Nephron progenitor cell (in vitro differentiated cells): Measurements from ENCODE around the gene SLC6A19.

Source experiments
- DNase-seq: peaks from one replicate; pipeline ENCODE4 v3.0.0; 2021
- H3K27ac Mint-ChIP-seq: 2 replicates; pipeline ENCODE4 v1.8.0; 2021; ENCODE audit warnings: mild to moderate bottlenecking, moderate library complexity, mixed read lengths
- H3K27me3 Mint-ChIP-seq: 2 replicates; pipeline ENCODE4 v1.8.0; 2021; ENCODE audit warnings: mild to moderate bottlenecking, low read depth, mixed read lengths; ENCODE audit not compliant: poor library complexity
- H3K36me3 Mint-ChIP-seq: 2 replicates; pipeline ENCODE4 v1.8.0; 2021; ENCODE audit warnings: low read depth, mixed read lengths
- H3K4me1 Mint-ChIP-seq: 2 replicates; pipeline ENCODE4 v1.8.0; 2021; ENCODE audit warnings: mixed read lengths
- H3K4me3 Mint-ChIP-seq: 2 replicates; pipeline ENCODE4 v1.8.0; 2021; ENCODE audit warnings: mild to moderate bottlenecking, moderate library complexity, mixed read lengths
- H3K9me3 Mint-ChIP-seq: 2 replicates; pipeline ENCODE4 v1.8.0; 2021; ENCODE audit warnings: mild to moderate bottlenecking, moderate library complexity, mixed read lengths
- CTCF ChIP-seq: fragments of 200-600 bp; sonication (generic); IDR thresholded peaks from 2 replicates; pipeline ENCODE4 v1.5.0; 2021; ENCODE audit warnings: antibody characterized with exemption

SLC6A19 gene

GRCh38 chr5:1213508-1214162 lies 12.2 kb downstream of the SLC6A19 start:
- Mint-ChIP-seq H3K4me3 (no peak overlapping the region), H3K9me3 (peaks cover 7% of the 10 kb centered on the region), H3K27ac (no peak overlapping the region), H3K27me3 (peaks cover 10% of the 10 kb centered on the region), H3K36me3 (no peaks in the 10 kb centered on the region), H3K4me1 (peaks cover 19% of the 10 kb centered on the region)
- no peak for TF ChIP-seq CTCF
- no peak for DNase-seq

GRCh38 chr5:1214163-1214935 lies 13.0 kb downstream of the SLC6A19 start:
- no peak for TF ChIP-seq CTCF
- Mint-ChIP-seq H3K27me3 (peaks cover 10% of the 10 kb centered on the region), H3K9me3 (peaks cover 7% of the 10 kb centered on the region), H3K36me3 (no peaks in the 10 kb centered on the region), H3K27ac (no peak overlapping the region), H3K4me3 (no peak overlapping the region), H3K4me1 (peaks cover 15% of the 10 kb centered on the region)
- no peak for DNase-seq

GRCh38 chr5:1214936-1215220 lies 13.5 kb downstream of the SLC6A19 start:
- Mint-ChIP-seq H3K27ac (no peak overlapping the region), H3K27me3 (peaks cover 15% of the 10 kb centered on the region), H3K9me3 (peaks cover 7% of the 10 kb centered on the region), H3K4me3 (no peak overlapping the region), H3K4me1 (peaks cover 10% of the 10 kb centered on the region), H3K36me3 (no peaks in the 10 kb centered on the region)
- TF ChIP-seq CTCF, result no peak
- DNase-seq, result no peak

GRCh38 chr5:1215320-1216096 lies 14.1 kb downstream of the SLC6A19 start:
- peak overlapping the region; percentile 69 for H3K27ac Mint-ChIP-seq
- DNase-seq, result no peak
- H3K9me3 Mint-ChIP-seq, result peaks cover 7% of the 10 kb centered on the region
- peaks cover 17% of the 10 kb centered on the region for H3K27me3 Mint-ChIP-seq
- peaks cover 10% of the 10 kb centered on the region for H3K4me1 Mint-ChIP-seq
- H3K36me3 Mint-ChIP-seq, result no peaks in the 10 kb centered on the region
- no peak for TF ChIP-seq CTCF
- no peak overlapping the region for H3K4me3 Mint-ChIP-seq

- Mint-ChIP-seq H3K36me3 (no peaks in the 10 kb centered on the region), H3K9me3 (peaks cover 7% of the 10 kb centered on the region), H3K27me3 (peaks cover 17% of the 10 kb centered on the region), H3K4me3 (no peak overlapping the region), H3K27ac (no peak overlapping the region), H3K4me1 (peaks cover 10% of the 10 kb centered on the region)
- DNase-seq, result no peak
- TF ChIP-seq CTCF, result no peak
These were observed 15.0 kb downstream of the SLC6A19 start for GRCh38 chr5:1216211-1216917.
